ENCODE data around the gene LGALS4.

- TF ChIP-seq, protein P1, sequence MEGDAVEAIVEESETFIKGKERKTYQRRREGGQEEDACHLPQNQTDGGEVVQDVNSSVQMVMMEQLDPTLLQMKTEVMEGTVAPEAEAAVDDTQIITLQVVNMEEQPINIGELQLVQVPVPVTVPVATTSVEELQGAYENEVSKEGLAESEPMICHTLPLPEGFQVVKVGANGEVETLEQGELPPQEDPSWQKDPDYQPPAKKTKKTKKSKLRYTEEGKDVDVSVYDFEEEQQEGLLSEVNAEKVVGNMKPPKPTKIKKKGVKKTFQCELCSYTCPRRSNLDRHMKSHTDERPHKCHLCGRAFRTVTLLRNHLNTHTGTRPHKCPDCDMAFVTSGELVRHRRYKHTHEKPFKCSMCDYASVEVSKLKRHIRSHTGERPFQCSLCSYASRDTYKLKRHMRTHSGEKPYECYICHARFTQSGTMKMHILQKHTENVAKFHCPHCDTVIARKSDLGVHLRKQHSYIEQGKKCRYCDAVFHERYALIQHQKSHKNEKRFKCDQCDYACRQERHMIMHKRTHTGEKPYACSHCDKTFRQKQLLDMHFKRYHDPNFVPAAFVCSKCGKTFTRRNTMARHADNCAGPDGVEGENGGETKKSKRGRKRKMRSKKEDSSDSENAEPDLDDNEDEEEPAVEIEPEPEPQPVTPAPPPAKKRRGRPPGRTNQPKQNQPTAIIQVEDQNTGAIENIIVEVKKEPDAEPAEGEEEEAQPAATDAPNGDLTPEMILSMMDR (IDR thresholded peaks at IDR 0.05), result no peak
- TF ChIP-seq POLR2A (IDR thresholded peaks at IDR 0.05), result no peak
Measured at GRCh38 chr19:38833092-38833425, 20.3 kb upstream of the LGALS4 start.

Measured in right lobe of liver (tissue), 4 donors.